ENCODE data around the gene NT5DC2.

GRCh38 chr3:52574056-52574965 lies 40.7 kb upstream of the NT5DC2 start:
- TF ChIP-seq, protein P1, sequence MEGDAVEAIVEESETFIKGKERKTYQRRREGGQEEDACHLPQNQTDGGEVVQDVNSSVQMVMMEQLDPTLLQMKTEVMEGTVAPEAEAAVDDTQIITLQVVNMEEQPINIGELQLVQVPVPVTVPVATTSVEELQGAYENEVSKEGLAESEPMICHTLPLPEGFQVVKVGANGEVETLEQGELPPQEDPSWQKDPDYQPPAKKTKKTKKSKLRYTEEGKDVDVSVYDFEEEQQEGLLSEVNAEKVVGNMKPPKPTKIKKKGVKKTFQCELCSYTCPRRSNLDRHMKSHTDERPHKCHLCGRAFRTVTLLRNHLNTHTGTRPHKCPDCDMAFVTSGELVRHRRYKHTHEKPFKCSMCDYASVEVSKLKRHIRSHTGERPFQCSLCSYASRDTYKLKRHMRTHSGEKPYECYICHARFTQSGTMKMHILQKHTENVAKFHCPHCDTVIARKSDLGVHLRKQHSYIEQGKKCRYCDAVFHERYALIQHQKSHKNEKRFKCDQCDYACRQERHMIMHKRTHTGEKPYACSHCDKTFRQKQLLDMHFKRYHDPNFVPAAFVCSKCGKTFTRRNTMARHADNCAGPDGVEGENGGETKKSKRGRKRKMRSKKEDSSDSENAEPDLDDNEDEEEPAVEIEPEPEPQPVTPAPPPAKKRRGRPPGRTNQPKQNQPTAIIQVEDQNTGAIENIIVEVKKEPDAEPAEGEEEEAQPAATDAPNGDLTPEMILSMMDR (conservative IDR thresholded peaks at IDR 0.05; ENCODE audit: low read length): no peak
- no peak for TF ChIP-seq EZH2phosphoT487 (IDR thresholded peaks at IDR 0.05; ENCODE audit: borderline replicate concordance, low read depth, low read length)

Measured in OCI-LY7 (cell line).